Measurements from ENCODE around the gene P2RX6. TPM values are rescaled to one million over a fixed set of nuclear protein-coding genes. Genes with fewer than 3 reads are reported as not detected.

The P2RX6 gene
- total RNA-seq, 2 experiments from 2014 or later: 0.22 to 0.25 TPM

- Mint-ChIP-seq H3K27ac (no peak overlapping the region), H3K36me3 (ENCODE audit: low read depth) (no peaks in the 10 kb centered on the region), H3K9me3 (no peaks in the 10 kb centered on the region), H3K4me1 (ENCODE audit: low read depth) (peaks cover 18% of the 10 kb centered on the region), H3K4me3 (no peak overlapping the region), H3K27me3 (no peaks in the 10 kb centered on the region)
- ChIA-PET CTCF (interaction anchor here (1.2 kb wide), 1 partner anchor 89 kb away, joined by 3 read pairs; no protein-coding TSS in a partner anchor), POLR2A (interaction anchor here (1.5 kb wide), 1 partner anchor 9 kb away, joined by 4 read pairs; no protein-coding TSS in a partner anchor)
- intact Hi-C loops (cut with micrococcal nuclease): no loop called here
- ATAC-seq: no peak
- TF ChIP-seq, protein P1, sequence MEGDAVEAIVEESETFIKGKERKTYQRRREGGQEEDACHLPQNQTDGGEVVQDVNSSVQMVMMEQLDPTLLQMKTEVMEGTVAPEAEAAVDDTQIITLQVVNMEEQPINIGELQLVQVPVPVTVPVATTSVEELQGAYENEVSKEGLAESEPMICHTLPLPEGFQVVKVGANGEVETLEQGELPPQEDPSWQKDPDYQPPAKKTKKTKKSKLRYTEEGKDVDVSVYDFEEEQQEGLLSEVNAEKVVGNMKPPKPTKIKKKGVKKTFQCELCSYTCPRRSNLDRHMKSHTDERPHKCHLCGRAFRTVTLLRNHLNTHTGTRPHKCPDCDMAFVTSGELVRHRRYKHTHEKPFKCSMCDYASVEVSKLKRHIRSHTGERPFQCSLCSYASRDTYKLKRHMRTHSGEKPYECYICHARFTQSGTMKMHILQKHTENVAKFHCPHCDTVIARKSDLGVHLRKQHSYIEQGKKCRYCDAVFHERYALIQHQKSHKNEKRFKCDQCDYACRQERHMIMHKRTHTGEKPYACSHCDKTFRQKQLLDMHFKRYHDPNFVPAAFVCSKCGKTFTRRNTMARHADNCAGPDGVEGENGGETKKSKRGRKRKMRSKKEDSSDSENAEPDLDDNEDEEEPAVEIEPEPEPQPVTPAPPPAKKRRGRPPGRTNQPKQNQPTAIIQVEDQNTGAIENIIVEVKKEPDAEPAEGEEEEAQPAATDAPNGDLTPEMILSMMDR (IDR thresholded peaks at IDR 0.05): no peak
- no peak for DNase-seq
Measured at GRCh38 chr22:21010426-21011113, 4.4 kb upstream of the P2RX6 start.

GRCh38 chr22:21012446-21013407, 2.2 kb upstream of the P2RX6 start:
- intact Hi-C loops (cut with micrococcal nuclease): no loop called here
- H3K27ac Mint-ChIP-seq: no peak overlapping the region

DNA sequence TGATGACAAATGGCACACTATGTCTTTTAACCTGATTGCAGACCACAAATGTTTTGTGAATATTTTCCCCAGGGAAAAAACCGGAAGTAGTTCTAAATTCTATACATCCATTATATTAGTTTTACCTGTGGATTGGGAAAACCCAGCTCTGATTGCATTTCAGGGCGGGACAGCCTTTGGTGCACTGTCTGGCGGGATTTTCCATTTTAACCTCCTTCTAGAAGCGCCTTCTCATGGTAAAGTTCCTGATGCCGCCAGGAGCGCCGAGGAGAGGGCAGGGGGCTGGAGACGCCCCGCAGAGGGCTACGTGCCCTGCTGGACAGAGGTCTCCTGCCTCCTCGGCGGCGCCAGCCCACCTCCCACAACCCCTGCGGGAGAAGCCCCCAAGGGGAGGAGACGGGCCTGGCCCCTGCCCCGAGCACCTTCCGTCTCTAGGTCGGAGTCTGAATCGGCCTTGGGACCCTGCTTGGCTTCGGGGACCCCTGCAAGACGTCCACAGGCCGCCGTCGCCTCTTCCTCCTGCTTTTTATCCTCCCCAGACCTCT, 1.2 kb upstream of the P2RX6 start:
- H3K27me3 Mint-ChIP-seq: no peaks in the 10 kb centered on the region
- intact Hi-C loops (cut with micrococcal nuclease): no loop called here
- ATAC-seq (no peak), DNase-seq (no peak)
- ChIA-PET CTCF (interaction anchor here (1.0 kb wide), 1 partner anchor 10 kb away, joined by 5 read pairs; no protein-coding TSS in a partner anchor), POLR2A (interaction anchor here (0.9 to 1.5 kb wide), 2 partner anchors 11 to 32 kb away, joined by 4 to 13 read pairs; partner anchors contain the start of gene THAP7)
- H3K4me3 Mint-ChIP-seq: peak overlapping the region; percentile 73
- peak overlapping the region; percentile 75 for H3K27ac Mint-ChIP-seq
- H3K4me1 Mint-ChIP-seq (ENCODE audit: low read depth): peaks cover 19% of the 10 kb centered on the region
- H3K36me3 Mint-ChIP-seq (ENCODE audit: low read depth): no peaks in the 10 kb centered on the region
- no peaks in the 10 kb centered on the region for H3K9me3 Mint-ChIP-seq
- TF ChIP-seq, protein P1 (IDR thresholded peaks at IDR 0.05): no peak

More at GRCh38 chr22:21012446-21013407, 2.2 kb upstream of the P2RX6 start:
- H3K27me3 Mint-ChIP-seq: no peaks in the 10 kb centered on the region
- CTCF ChIA-PET: interaction anchor here (1.0 to 1.5 kb wide), 2 partner anchors 8 to 9 kb away, joined by 4 to 5 read pairs; no protein-coding TSS in a partner anchor
- ATAC-seq (no peak), DNase-seq (no peak)
- TF ChIP-seq, protein P1 (IDR thresholded peaks at IDR 0.05): no peak
- peak overlapping the region; percentile 73 for H3K4me3 Mint-ChIP-seq
- peaks cover 19% of the 10 kb centered on the region for H3K4me1 Mint-ChIP-seq (ENCODE audit: low read depth)
- H3K9me3 Mint-ChIP-seq: no peaks in the 10 kb centered on the region
- POLR2A ChIA-PET: interaction anchor here (1.5 kb wide), 1 partner anchor 10 kb away, joined by 13 read pairs; the partner anchor contains the start of gene THAP7
- no peaks in the 10 kb centered on the region for H3K36me3 Mint-ChIP-seq (ENCODE audit: low read depth)

DNA sequence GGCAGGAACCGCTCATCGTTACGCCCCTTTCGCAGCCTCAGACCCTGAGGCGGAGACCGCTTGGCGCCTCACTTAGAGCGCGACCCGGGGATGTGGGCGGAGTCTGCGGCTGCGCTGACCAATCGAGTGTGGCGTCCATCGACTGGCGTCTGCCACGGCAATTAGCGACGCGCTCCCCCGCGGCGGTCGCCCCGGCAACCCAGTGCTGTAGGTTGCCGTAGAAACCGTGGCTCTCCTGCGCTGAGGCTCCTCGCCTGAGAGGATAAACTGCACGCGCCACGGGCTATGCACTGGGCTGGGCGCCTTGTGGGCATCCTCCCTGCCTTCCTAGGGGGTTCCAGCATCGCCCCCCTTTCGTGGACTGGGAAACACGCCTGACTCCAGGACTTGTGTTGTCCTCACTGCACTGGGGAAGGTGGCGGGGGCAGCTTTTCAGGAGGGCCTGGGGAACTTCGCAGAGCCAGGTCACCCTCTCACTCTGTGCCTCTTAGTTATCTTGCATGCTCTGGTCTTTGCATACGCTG, 701 bp upstream of the P2RX6 start:
- intact Hi-C loops (cut with micrococcal nuclease): no loop called here
- H3K4me3 Mint-ChIP-seq: peak overlapping the region; percentile 73
- DNase-seq: peak; percentile 94
- ATAC-seq: peak; percentile 97
- no peaks in the 10 kb centered on the region for H3K36me3 Mint-ChIP-seq (ENCODE audit: low read depth)
- no peaks in the 10 kb centered on the region for H3K27me3 Mint-ChIP-seq
- H3K4me1 Mint-ChIP-seq (ENCODE audit: low read depth): peaks cover 19% of the 10 kb centered on the region
- CTCF ChIA-PET: interaction anchor here (1.0 kb wide), 1 partner anchor 11 kb away, joined by 5 read pairs; no protein-coding TSS in a partner anchor
- peak overlapping the region; percentile 75 for H3K27ac Mint-ChIP-seq
- TF ChIP-seq, protein P1 (IDR thresholded peaks at IDR 0.05): no peak
- H3K9me3 Mint-ChIP-seq: no peaks in the 10 kb centered on the region
- POLR2A ChIA-PET: interaction anchor here (0.9 to 1.3 kb wide), 2 partner anchors 15 to 33 kb away, joined by 3 to 4 read pairs; no protein-coding TSS in a partner anchor

All from activated CD8-positive, alpha-beta T cell treated with anti-CD3 and anti-CD28 coated beads for 36 hours (primary cell).